ENCODE data around the gene FAM53B. TPM values are rescaled to one million over a fixed set of nuclear protein-coding genes. Genes with fewer than 3 reads are reported as not detected.

The FAM53B gene
- total RNA-seq, 2 donors from 2014 or later = 43.3 to 45.2 TPM

GRCh38 chr10:124605481-124605855 is 138.7 kb downstream of the FAM53B start:
- H3K9ac ChIP-seq (ENCODE audit: low read depth in 2 of 2, low read length in 2 of 2) = no peak overlapping the region
- no peaks in the 10 kb centered on the region for H3K36me3 ChIP-seq
- no peak overlapping the region for H3K4me3 ChIP-seq
- no peak for TF ChIP-seq CTCF (IDR thresholded peaks at IDR 0.05)
- no peaks in the 10 kb centered on the region for H3K4me1 ChIP-seq
- DNase-seq = no peak
- intact Hi-C loops (cut with DNase I) = no loop called here
- no peak overlapping the region for H3K27ac ChIP-seq
- H3K27me3 ChIP-seq = no peaks in the 10 kb centered on the region
- no peaks in the 10 kb centered on the region for H3K9me3 ChIP-seq

- no peak for TF ChIP-seq CTCF (IDR thresholded peaks at IDR 0.05)
- H3K9me3 ChIP-seq = no peaks in the 10 kb centered on the region
- intact Hi-C loops (cut with DNase I) = no loop called here
- no peak for DNase-seq
- no peak overlapping the region for H3K4me3 ChIP-seq
- H3K27me3 ChIP-seq = no peaks in the 10 kb centered on the region
- H3K9ac ChIP-seq (ENCODE audit: low read depth in 2 of 2, low read length in 2 of 2) = no peak overlapping the region
- no peak overlapping the region for H3K27ac ChIP-seq
- H3K36me3 ChIP-seq = no peaks in the 10 kb centered on the region
- no peaks in the 10 kb centered on the region for H3K4me1 ChIP-seq
These were observed 139.2 kb downstream of the FAM53B start for GRCh38 chr10:124605001-124605370.

- intact Hi-C loops (cut with DNase I) = no loop called here
- H3K27ac ChIP-seq = no peak overlapping the region
These were observed 139.8 kb downstream of the FAM53B start for GRCh38 chr10:124604214-124605000.

GRCh38 chr10:124603376-124604213 is 140.6 kb downstream of the FAM53B start:
- Histone ChIP-seq H3K4me3 (no peak overlapping the region), H3K36me3 (no peaks in the 10 kb centered on the region), H3K9ac (ENCODE audit: low read depth in 2 of 2, low read length in 2 of 2) (no peak overlapping the region), H3K9me3 (no peaks in the 10 kb centered on the region), H3K27ac (no peak overlapping the region), H3K27me3 (no peaks in the 10 kb centered on the region), H3K4me1 (no peaks in the 10 kb centered on the region)
- no peak for DNase-seq
- intact Hi-C loops (cut with DNase I) = no loop called here
- TF ChIP-seq CTCF (IDR thresholded peaks at IDR 0.05) = no peak

More at GRCh38 chr10:124604214-124605000, 139.8 kb downstream of the FAM53B start:
- TF ChIP-seq CTCF (IDR thresholded peaks at IDR 0.05) = no peak
- H3K9me3 ChIP-seq = no peaks in the 10 kb centered on the region
- H3K9ac ChIP-seq (ENCODE audit: low read depth in 2 of 2, low read length in 2 of 2) = no peak overlapping the region
- no peak overlapping the region for H3K4me3 ChIP-seq
- DNase-seq = no peak
- no peaks in the 10 kb centered on the region for H3K27me3 ChIP-seq
- no peaks in the 10 kb centered on the region for H3K4me1 ChIP-seq
- H3K36me3 ChIP-seq = no peaks in the 10 kb centered on the region

GRCh38 chr10:124602646-124603365 is 141.4 kb downstream of the FAM53B start:
- H3K4me1 ChIP-seq = no peaks in the 10 kb centered on the region
- intact Hi-C loops (cut with DNase I) = no loop called here
- no peak overlapping the region for H3K27ac ChIP-seq
- no peaks in the 10 kb centered on the region for H3K9me3 ChIP-seq
- DNase-seq = no peak
- no peaks in the 10 kb centered on the region for H3K36me3 ChIP-seq
- TF ChIP-seq CTCF (IDR thresholded peaks at IDR 0.05) = no peak
- H3K27me3 ChIP-seq = no peaks in the 10 kb centered on the region
- H3K4me3 ChIP-seq = no peak overlapping the region
- H3K9ac ChIP-seq (ENCODE audit: low read depth in 2 of 2, low read length in 2 of 2) = no peak overlapping the region

Measured in colonic mucosa (tissue), 4 donors.